HG03520 (cell line): ENCODE measurements around the gene CNKSR2.

Source experiments
- ATAC-seq: cut with Tn5 transposase; IDR thresholded peaks from one replicate; pipeline ENCODE4 v1.9.1; 2021; ENCODE audit warnings: mild to moderate bottlenecking, moderate library complexity; ENCODE audit not compliant: unreplicated experiment

CNKSR2 gene

DNA sequence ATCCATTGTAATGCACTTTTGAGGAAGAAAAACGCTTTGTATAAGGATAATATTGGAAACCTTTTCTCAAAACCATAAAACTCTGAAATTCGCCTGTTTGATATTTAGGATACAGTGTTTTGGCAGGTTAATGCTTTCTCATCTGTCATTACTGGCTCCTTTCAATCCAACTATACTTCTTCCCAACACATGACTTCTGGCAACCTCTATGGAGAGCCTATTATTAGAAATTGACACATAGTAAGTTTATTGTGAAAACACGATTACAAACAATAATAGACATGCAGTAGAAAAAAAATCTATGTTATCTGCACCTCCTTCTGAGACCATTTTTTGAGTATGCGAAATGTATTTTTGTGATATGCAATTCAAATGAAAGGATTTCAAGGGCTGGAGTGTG lies 288.5 kb downstream of the CNKSR2 start:
- ATAC-seq = no peak

DNA sequence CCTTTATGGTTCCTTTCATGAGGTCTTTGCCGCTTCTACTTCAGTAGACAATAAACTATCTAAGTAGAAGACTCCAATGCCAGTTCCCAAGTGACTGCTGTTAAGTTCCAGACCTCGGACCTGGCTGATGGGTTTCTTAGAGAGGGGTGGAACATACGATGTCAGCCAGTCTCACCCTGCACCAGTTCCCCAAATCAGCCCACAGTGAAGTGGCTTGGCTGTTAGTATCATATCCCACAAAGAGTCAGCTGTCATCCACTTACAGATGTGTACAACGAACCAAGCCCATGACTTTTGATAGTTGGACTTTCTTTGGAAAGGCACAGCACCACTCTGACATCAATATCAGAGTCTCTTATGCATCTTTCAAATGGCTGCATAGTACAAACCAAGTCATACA lies 292.0 kb downstream of the CNKSR2 start:
- ATAC-seq = no peak

DNA sequence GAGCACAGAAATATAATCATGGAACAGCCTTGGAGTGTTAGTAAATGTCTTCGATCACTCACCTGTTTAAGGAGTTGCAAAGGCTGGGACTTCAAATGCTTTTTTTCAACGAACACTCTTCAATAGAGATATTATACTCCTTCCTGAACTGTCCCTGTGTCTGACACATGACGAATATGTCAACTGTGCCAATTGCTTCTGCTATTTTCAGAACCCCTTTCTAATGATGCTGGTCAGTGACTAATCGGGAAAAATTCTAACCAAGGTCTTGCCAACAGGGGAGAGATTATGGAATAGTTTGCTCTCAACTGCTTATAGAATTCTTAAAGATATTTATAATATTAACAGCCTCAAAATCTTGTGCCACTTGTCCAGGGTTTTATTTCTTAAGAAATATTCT lies 292.5 kb downstream of the CNKSR2 start:
- no peak for ATAC-seq

DNA sequence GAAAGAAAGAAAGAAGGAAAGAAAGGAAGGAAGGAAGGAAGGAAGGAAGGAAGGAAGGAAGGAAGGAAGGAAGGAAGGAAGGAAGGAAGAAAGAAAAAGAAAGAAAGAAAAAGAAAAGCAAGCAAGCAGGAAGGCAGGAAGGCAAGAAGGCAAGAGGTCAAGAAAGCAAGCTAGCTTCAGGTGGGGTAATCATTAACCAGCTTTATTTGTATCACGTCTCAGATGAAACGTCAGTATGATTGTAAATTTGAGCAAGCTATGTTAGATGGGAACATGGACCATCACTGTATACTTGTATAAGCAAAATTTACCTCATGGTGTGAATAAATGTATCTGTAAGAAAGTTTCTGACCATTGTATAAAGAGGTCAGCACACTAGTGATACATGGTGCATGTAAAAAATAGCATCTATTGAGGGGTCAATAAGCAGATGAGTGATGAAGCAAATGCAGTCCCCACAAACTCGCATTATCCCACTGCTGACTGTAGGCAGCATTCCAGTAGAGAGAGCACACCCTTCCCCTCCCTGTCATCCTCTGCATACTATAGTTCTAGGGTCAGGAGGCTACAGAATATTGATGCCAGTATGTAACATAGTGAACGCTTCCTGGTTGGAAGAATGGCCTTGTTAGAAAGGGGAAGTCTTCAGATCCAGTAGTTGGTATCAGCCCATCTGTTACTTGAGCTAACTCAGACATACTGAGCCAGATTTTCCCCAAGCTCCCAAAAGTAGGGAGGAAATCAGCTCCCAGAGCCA lies 300.4 kb downstream of the CNKSR2 start:
- ATAC-seq = no peak

DNA sequence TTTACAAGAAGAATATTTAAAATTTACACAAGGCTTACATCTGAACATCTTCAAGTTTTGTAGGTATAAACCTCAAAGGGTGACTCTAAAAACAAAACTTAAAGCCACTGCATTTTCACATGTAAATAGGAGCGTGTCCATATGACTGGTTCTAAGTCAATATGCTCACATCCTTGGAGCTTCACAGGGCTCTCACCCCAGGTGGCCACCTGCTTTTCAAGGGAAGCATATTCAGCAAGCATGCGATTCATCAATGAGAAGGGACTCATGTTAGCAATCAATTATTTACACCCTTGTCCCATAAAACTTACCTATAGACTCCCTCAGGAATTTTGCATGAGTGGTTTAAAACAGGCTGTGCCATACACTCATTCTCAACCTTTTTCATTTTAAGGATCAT lies 301.7 kb downstream of the CNKSR2 start:
- ATAC-seq = no peak

DNA sequence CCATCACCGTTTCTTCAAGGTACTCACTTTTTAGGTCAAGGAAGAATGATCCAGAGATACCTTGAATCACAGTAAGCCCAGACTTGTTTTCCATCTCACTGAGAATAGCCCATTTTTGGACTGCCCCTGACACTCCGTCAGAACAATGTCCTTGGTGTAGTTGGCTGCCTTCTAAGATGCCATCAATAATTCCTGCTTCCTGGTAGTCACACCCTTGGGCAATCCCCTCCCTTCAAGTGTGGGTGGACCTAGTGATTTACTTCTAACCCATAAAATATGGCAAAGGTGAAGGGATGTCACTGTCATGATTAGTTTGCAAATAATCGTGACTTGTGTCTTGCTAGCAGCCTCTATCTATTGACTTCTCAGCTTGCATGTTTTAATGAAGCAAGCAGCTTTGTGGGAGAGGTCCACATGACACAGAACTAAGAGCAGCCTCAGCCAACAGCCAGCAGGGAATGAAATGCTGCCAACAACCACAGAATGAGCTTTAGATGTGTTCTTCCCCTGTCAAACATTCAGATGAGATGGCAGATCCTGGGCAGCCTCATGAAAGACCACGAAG lies 303.9 kb downstream of the CNKSR2 start:
- no peak for ATAC-seq

DNA sequence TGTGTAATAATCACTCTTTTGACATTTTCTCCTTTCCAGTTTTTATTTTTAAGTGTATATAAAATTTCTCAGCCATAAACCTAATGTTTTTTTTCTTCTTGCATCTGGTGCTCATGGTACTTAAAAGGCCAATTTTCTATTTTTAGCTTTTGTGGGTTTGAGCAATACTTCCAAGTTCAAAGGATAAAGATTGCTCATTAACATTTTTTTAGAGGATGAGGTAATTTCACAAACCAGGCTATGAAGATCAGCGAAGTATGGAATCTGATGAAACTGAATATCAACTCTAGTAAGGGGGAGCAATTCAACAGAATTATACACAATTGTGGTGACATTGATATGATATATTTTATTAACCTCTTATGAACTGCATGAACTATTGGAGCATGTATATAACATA lies 309.7 kb downstream of the CNKSR2 start:
- ATAC-seq = no peak

DNA sequence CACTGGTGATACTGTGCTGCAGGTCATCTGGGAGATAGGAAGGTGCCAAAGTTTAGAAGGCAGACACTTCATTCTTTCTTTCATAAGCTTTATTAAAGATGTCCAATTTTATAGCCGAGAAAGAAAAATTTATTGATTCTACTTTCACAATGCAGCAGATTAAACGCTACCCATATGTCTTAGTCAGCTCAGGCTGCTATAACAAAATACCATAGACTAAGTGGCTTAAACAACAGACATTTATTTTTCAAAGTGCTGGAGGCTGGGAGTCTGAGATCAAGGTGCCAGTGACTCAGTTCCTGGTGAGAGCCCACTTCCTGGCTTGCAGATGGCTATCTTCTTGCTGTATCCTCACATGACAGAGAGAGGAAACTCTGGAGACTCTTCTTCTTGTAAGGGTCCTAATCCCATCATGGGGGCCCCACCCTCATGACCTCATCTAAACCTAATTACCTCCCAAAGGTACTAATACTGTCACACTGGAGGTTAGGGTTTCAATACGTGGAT lies 317.3 kb downstream of the CNKSR2 start:
- ATAC-seq = no peak

DNA sequence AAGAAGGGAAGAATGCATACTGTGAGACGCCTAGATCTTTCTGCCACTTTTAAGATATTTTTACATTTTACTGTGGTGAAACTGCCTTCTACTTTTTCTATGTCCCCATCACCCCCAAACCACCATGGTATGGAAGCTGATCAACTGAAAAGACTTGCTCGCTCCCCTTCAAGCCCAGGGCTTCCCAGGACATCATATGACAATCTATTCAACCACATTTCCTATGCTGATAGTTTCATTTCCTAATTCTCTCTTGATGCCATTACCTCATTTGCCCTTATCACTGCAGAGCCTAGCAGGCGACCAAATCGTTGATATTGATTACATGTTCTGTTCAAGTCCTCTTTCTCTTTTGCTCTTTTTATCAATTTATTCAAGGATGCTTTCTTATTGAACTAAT lies 324.1 kb downstream of the CNKSR2 start:
- no peak for ATAC-seq

DNA sequence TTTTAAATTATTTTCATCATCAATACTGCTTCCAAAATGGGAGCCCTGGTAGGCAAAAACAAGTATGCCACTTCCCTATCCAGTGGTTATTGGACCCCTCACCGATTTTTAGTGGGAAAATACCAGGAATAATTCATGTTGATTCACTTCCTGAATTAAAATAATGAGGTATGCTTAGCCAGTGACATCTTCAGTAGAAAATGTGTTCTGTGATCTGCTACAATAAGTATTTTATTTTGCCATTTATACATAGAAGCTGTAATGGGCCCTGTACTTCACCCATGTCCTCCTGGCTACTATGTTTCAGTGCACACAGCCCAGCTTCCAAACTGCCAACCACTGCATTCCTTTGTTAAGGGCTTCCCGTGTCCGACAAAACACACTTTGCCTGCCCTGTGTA lies 324.9 kb downstream of the CNKSR2 start:
- no peak for ATAC-seq

DNA sequence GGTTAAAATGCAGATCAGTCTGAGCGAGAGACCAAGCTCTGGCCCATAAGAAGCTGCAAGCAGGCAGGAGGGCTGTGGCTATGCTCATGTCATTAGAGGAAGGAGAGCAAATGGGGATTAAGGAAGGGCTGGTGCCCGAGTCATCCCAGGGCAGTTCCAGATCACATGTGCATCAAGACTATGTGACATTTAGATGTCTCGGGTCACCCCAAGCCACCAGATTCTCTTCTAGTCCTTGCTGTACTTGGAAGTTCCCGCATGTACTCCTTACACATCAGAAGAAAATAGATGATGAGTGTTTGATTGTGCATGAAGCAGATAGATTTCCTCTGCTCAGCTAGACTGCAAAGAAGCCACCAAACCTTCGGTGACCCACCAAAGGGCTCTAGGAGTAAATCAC lies 326.1 kb downstream of the CNKSR2 start:
- ATAC-seq = no peak

DNA sequence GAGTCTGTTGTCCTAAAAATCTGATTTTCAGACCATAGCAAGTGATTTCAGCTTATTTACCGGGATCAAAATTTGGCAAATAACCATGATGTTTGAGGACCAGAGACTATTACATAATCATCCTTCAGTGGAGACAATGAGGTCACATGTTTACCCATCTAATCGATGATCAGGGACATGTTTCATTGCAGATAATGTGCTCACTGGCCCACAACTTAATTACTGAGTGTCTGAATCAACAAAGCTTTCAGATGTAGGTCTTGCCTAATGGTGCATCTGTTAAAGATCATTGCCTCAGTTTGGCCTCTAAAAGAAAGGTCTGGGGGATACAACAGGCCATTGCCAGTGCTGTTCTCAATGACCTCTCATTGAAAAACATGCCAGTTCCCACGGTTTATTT lies 326.7 kb downstream of the CNKSR2 start:
- no peak for ATAC-seq

DNA sequence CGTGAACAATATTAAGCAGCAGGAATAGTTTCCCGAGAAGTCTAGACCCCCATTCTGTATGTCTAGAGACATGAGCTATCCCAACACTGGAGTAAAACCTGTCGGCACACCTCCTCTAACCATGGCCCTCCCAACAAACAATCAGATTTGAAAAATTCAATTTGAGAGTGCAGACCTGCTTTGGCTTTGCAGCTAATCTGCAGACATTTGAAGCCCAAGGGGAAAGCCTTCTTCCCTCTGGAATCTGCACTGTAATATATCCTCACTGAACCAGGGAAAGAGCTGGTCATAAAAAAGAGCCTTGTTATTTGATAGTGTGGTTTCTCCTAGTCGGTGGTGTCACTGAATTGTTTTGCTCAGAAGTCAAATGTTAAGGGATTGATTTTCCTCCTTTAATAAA lies 328.5 kb downstream of the CNKSR2 start:
- no peak for ATAC-seq
